Upper lobe of right lung (tissue), 1 donor: Measurements from ENCODE around the gene AXIN2. TPM values are rescaled to one million over a fixed set of nuclear protein-coding genes. Genes with fewer than 3 reads are reported as not detected.

Source experiments
- ATAC-seq: fragments of 200-7000 bp; cut with Tn5 transposase; one replicate; pipeline ENCODE4 v1.9.1; 2020; ENCODE audit warnings: mild to moderate bottlenecking, moderate library complexity
- DNase-seq: peaks from one replicate; pipeline ENCODE4 v3.0.0-alpha.2; 2020
- H3K27ac ChIP-seq: fragments of 200-600 bp; one replicate; pipeline ENCODE4 v1.8.0; 2022
- H3K27me3 ChIP-seq: fragments of 200-600 bp; one replicate; pipeline ENCODE4 v1.8.0; 2022; ENCODE audit warnings: mild to moderate bottlenecking
- H3K36me3 ChIP-seq: fragments of 200-600 bp; one replicate; pipeline ENCODE4 v1.8.0; 2022
- H3K4me1 ChIP-seq: fragments of 200-600 bp; one replicate; pipeline ENCODE4 v1.8.0; 2022
- H3K4me3 ChIP-seq: fragments of 200-600 bp; one replicate; pipeline ENCODE4 v1.8.0; 2022; ENCODE audit warnings: mild to moderate bottlenecking
- H3K9me3 ChIP-seq: fragments of 200-600 bp; one replicate; pipeline ENCODE4 v1.8.0; 2022
- CTCF ChIP-seq: fragments of 200-600 bp; IDR thresholded peaks from one replicate; pipeline ENCODE4 v1.8.0; 2022; ENCODE audit warnings: antibody characterized with exemption
- intact Hi-C: fragments of 100-400 bp; cut with DNase I; formaldehyde crosslinking; loops from one replicate; pipeline ENCODE4 v1.11.0; 2022
- long read RNA-seq: library from polyadenylated mRNA; unstranded; transcript quantifications from one replicate; pipeline ENCODE4 v2.0.0, GENCODE V29; 2021
- total RNA-seq: library from RNA; stranded (reverse); fragmentation: NEBNext Ultra II Directional; extraction: Animal tissue kit (Norgen Biotek cat#: 25700); gene quantifications from one replicate; pipeline ENCODE4 v1.2.1, GENCODE V29; 2021
- donor health status: DM: no; HTN: yes; CAD: no; lungs with severe emphysema.

AXIN2 gene
- total RNA-seq, result 63.6 TPM
- long read RNA-seq, partial matches to known transcripts, result 9 of 26 reads
- long read RNA-seq, other reads (novel, unspliced or antisense), result 16 of 26 reads

- Histone ChIP-seq H3K36me3 (no peaks in the 10 kb centered on the region), H3K27ac (no peak within 1 kb of the TSS), H3K9me3 (no peaks in the 10 kb centered on the region), H3K27me3 (no peaks in the 10 kb centered on the region), H3K4me1 (peaks cover 10% of the 10 kb centered on the region), H3K4me3 (no peak within 1 kb of the TSS)
- DNase-seq (peak; percentile 95), ATAC-seq (peak; percentile 86)
- intact Hi-C loops, result no loop called here
- no peak for TF ChIP-seq CTCF
These were observed at the start of gene AXIN2 for GRCh38 chr17:65561452-65562205. Gene AXIN2 (minus strand): TSS chr17:65561648. CDS start chr17:65558620, 3,028 bp downstream.

- intact Hi-C loops, result no loop called here
- TF ChIP-seq CTCF, result no peak
- H3K4me1 ChIP-seq, result no peaks in the 10 kb centered on the region
- no peak overlapping the region for H3K4me3 ChIP-seq
- H3K9me3 ChIP-seq, result no peaks in the 10 kb centered on the region
- H3K27me3 ChIP-seq, result no peaks in the 10 kb centered on the region
- H3K36me3 ChIP-seq, result no peaks in the 10 kb centered on the region
- no peak overlapping the region for H3K27ac ChIP-seq
- DNase-seq, result no peak
- ATAC-seq, result no peak
These were observed 48.3 kb upstream of the AXIN2 start for GRCh38 chr17:65609749-65610148.

GRCh38 chr17:65609286-65609685, 47.8 kb upstream of the AXIN2 start:
- no peak overlapping the region for H3K27ac ChIP-seq
- no peaks in the 10 kb centered on the region for H3K27me3 ChIP-seq
- no peak overlapping the region for H3K4me3 ChIP-seq
- H3K4me1 ChIP-seq, result no peaks in the 10 kb centered on the region
- H3K36me3 ChIP-seq, result no peaks in the 10 kb centered on the region
- no peak for TF ChIP-seq CTCF
- no peak for DNase-seq
- H3K9me3 ChIP-seq, result no peaks in the 10 kb centered on the region
- intact Hi-C loops, result no loop called here
- no peak for ATAC-seq

GRCh38 chr17:65604070-65604469, 42.6 kb upstream of the AXIN2 start:
- DNase-seq (no peak), ATAC-seq (no peak)
- no peak for TF ChIP-seq CTCF
- Histone ChIP-seq H3K4me3 (no peak overlapping the region), H3K9me3 (no peaks in the 10 kb centered on the region), H3K4me1 (no peaks in the 10 kb centered on the region), H3K27ac (no peak overlapping the region), H3K36me3 (no peaks in the 10 kb centered on the region), H3K27me3 (no peaks in the 10 kb centered on the region)
- intact Hi-C loops, result no loop called here

GRCh38 chr17:65601881-65602280, 40.4 kb upstream of the AXIN2 start:
- H3K9me3 ChIP-seq, result no peaks in the 10 kb centered on the region
- no peaks in the 10 kb centered on the region for H3K27me3 ChIP-seq
- no peak for TF ChIP-seq CTCF
- no peak overlapping the region for H3K4me3 ChIP-seq
- ATAC-seq (no peak), DNase-seq (no peak)
- no peaks in the 10 kb centered on the region for H3K36me3 ChIP-seq
- intact Hi-C loops, result no loop called here
- H3K4me1 ChIP-seq, result no peaks in the 10 kb centered on the region
- no peak overlapping the region for H3K27ac ChIP-seq
